Measurements from ENCODE around the gene MAPK10. TPM values are rescaled to one million over a fixed set of nuclear protein-coding genes. Genes with fewer than 3 reads are reported as not detected.

Gene MAPK10
- total and polyA plus RNA-seq, 2 of the 8 experiments (the other 6 are each of a cell fraction or from before 2014, with no cell fraction given), result 2.5 to 3.1 TPM

GRCh38 chr4:86280246-86280645, 79.6 kb downstream of the MAPK10 start (continued):
- TF ChIP-seq ATF2 (IDR thresholded peaks at IDR 0.05; ENCODE audit: low read length) (no peak), SIRT6 (IDR thresholded peaks at IDR 0.05; ENCODE audit: low read length) (no peak)
